SKM-1 (cell line): ENCODE measurements around the gene CST3.
"Not testable (repeated sequence)": the region's sequence is repeated elsewhere in the genome, so short reads cannot be mapped to it uniquely, and the experiment has no call there.

Source experiments
- DNase-seq: peaks from one replicate; lab custom pipeline; 2025; ENCODE audit not compliant: unreplicated experiment; lab: John Stamatoyannopoulos, UW

CST3 gene

DNA sequence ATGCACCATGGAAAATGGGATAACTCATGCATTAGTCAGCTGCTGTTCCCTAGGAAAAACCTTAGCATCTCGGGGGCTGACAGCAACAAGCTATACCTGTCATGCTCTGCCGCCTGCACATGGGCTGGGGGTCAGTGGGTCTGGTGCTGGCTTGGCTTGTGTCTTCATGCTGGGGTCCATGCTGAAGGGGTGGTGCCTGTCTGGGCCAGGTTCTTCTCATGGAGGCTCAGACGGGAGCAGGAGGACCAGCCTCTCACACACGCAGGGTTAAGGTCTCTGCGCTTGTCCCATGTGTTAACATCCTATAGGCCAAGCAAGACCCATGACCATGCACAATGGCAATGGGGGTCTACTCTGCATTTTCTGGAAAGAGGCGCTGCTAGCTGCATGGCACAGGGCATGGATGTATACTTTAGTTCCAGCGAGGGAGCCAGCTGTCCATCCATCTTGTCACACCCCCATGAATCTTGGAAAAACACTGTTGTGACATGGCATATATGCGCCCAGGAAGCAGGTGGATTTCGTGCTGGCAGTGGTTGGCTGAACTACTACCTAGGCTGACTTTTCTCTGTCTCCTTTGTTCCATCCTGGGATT lies 24.6 kb upstream of the CST3 start:
- DNase-seq: no peak

DNA sequence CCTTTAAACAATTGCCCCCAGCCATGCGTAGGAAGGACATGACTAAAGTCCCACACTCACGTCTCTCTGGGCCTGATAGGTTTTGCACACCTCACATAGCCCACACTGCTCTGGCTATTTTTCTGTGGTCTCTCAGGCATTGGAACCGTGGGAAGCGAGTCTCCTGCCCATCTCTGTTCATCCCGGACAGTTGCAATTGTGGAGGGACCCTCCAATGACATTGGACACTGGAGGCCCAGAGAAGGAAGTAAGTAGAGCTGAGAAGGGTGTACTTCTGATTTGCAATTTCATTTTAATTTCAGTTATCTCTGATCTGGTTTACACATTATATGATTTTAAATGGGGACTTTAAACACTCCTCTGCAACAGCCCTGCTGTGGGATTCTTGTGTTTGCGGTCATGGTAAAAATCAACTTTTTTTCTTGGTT lies 23.3 kb upstream of the CST3 start:
- DNase-seq: no peak

DNA sequence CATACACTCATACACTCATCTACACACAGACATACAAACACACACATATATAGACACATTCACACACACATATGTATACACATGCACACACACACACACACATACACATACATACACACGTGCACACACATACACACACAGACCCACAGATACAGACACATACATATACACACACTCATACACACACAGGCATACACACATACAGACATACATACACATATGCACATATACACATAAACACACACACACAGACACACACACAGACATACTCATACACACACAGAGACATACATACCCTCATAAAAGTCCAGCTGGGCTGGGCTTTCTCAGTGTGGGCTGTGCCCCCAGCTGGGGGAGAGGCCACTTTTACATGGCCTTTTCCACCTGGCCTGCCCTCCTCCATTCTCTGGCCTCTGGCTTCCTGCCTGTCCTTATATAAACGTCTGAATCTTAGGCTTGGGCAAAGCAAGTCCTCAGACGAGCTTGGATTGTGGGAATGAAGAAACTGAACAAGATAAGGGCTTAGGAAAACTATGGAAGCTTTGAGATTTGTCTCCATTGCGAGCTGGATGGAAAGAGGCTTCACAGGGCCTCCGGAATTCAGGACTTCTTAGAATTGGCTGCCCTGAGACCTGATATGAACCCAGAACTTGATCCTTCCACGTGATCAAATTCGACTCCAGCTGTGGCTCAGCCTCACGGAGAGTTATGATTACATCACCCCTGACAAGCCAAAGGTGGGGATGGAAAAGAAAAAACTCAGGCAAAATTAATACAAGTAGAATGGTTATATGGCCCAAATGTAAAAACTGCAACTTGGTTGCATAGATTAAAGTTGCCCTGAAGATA lies 22.5 kb upstream of the CST3 start:
- no peak for DNase-seq

DNA sequence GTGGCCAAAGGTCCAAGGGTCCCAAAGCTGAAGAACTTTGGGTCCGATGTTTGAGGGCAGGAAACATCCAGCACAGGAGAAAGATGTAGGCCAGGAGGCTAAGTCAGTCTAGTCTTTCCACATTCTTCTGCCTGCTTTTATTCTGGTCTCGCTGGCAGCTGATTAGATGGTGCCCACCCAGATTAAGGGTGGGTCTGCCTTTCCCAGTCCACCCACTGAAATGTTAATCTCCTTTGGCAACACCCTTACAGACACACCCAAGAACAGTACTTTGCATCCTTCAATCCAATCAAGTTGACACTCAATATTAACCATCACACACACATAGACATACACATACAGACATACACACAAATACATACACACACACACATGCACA lies 21.8 kb upstream of the CST3 start:
- not testable (repeated sequence) for DNase-seq

DNA sequence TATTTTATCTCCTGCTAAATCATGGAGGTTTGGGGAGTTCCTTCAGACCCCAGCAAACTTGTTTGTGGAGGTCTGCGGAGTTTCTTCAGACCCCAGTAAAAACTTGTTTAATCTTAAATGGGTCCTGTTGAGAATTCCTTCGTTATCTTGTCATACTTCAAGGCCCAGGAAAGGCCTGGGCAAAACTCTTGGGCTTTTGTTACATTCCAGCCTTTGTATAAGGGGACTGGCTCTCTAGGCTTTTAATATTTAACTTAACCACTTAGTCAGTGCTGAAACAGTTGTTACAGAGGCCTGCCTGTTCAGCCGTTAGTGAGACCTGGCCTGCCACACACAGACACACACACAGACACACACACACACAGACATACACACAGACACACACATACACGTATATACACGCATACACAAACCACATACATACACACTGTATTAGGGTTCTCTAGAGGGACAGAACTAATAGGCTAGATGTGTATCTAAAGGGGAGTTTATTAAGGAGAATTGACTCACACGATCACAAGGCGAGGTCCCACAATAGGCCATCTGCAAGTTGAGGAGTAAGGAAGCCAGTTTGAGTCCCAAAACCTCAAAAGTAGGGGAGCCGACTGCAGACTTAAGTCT lies 21.3 kb upstream of the CST3 start:
- DNase-seq: no peak

DNA sequence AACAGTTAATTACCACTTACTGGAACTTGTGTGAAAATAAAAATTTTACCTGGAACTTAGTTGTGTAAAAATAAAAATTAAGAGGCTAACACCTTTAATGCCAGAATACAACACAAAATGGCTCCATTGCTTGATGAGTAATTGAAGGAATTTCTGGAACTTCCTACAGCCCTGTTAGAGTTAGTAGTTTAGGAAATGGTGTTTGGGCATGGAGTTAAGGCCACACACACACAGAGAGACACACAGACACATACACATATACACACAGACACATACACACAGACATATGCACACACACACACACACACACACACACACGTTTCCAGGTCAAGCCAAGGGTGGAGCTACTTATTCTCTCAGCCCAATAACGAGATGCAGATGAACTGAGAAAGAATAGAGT lies 20.6 kb upstream of the CST3 start:
- no peak for DNase-seq

DNA sequence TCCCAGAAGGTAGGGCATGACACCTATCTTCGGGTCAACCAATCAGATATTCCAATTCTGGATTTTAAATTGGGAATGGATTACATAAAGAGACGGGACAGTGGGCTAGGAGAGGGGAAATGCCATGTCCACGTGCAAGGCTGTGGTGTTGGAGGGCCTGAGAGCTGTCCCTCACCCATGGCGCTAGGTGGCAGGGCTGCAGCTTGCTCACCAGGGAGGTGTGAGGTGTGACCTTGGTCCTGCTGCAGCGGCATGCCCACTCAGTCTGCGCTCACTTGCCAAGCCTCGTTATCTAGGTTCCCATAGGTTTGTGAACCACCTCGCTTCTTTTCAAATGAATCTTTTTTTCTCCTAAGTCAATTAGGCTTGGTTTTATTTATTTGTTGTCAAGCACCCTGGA lies 19.4 kb upstream of the CST3 start:
- DNase-seq: no peak

DNA sequence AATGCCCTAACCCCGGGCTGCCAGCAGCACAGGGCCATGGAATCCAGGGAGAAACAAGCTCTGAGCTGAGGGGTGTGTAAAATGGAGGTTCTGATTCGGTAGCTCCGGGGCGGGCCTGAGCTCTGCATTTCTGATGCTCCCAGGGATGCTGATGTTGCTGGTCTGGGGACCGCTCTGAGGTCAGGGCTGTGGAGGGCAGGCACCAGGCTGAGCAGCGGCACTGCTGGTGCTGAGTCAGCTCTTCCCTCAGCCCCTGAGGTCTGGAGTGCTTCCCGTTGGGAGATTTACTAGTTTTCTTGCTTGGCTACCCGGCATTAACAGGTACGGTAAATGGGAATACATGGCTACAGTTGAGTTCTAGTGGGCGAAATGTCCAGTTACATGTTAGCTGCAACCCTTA lies 18.6 kb upstream of the CST3 start:
- DNase-seq: no peak

DNA sequence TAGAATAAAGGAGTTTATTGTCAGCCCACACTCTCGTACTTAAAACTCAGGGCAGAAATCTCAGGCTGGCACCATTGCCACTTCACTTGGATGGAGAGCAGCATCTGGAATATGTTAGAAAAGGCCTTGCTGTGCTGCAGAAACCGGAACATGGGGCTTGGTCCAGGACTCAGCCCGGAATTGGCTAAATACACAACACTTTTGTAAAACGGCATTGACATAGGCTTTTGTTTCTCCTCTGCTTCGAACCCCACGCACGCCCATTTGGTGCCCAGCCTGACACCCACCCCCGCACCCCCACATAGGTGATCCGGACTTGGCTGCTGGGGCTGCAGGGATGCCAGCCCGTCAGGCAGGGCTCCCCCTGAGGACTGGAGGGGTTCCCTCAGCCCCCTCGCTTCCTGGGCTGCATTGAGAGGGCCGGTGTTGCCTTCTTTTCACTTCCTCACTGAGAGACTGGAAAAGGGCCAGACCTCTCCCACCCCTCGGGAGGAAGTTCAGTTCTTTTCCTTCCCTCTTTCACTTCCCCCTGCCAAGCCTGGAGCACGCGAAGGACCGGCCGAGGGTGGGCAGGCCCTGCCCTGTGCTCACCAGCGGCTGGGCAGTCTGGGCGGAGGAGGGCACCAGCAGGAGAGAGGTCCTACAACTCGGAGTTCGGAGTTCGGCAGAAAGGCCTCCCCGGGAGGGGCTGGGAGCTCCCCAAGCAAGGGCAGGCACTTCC lies 17.9 kb upstream of the CST3 start:
- peak; percentile 75 for DNase-seq

DNA sequence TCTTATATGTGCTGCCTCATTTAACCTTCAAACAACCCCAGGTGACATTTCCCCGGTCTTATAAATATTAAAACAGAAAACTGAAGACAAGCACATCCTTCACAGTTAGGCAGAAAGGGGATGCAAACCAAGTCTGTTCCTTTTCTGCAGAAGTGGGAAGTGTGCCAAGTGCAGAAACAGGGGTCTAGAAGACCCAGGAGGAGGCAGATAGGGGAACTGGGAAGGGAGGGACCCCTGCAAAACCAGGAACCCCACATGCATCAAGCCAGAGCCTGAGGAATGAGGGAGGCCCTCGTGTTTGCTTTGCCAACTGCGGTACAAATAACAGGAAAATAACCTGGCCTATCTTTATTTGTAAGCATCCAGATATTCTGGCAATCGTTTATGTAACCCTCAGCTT lies 17.0 kb upstream of the CST3 start:
- DNase-seq: no peak

DNA sequence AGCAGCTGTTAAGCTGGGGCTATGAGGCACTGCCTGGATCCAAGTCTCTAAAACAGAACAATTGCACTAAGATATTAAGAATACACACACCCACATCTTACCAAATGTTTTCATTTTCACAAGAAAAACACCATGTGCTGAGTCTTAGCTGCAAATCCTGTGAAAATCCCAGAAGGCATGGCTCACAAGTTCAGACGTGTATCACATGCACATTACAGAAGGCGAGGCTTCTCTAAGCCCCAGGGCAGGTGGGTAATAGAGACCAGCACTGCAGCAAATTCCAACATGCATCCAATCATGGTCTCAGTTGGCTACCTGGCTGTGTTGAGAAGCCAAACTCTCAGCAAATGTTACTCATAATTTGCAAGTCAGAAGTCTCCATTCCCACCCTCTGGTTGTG lies 16.2 kb upstream of the CST3 start:
- no peak for DNase-seq

DNA sequence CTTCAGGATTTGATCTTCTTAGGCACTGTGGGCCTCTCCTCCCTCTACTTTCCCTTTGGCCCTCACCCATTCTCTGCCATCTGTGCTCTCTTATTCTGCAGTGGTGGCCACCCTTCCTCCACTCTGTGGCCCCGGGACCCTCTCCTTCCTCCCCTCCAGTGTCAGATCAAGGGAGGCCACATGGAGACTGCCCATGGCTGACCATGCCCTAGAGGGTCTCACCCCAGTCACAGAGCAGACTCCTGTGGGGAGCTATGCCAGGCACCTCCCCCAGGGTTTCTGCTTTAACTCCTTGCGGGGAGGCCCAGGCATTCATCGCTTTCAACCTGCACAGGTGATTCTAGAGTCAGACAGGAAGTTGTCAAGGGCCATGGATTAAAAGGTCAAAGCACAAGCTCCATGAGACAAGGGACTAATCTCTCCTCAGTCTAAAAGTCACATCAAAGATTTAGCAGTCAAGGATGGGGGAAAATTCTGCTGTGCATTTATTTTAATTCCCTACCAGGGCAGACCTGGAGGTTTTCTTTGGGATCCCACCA lies 15.7 kb upstream of the CST3 start:
- DNase-seq: no peak

DNA sequence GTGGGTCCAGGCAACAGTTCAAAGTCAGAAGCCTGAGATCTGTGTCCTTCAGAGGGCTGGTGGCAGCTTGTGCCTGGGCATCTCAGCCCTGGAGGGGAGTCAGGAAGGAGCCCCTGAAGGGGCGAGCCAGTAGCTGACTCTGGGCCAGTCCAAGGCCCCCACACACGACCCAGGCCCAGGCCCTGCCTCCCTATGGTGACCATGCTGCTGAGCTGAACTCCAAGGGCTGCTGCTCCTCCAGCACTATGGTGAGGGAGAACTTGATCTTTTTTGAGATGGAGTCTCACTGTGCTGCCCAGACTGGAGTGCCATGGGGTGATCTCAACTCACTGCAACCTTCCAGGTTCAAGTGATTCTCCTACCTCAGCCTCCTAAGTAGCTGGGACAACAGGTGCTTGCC lies 15.2 kb upstream of the CST3 start:
- DNase-seq: no peak

DNA sequence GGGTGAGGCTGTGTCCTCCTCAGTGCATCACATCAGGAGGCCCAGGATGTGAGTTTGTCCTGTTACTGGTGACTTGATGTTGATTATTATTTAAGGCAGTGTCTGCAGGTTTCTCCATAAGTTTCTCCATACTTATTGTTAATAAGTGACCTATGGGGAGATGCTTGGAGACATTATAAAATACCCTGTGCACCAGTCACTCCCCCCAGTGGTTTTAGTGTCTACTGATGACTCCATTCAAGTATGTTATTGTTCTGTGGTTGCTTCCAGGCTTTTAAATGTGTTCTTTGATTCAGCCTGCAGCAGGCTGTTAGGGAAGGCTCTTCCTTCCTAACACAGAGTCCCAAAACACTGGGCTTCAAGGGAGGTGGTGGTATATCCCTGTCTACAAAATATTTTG lies 14.6 kb upstream of the CST3 start:
- no peak for DNase-seq

DNA sequence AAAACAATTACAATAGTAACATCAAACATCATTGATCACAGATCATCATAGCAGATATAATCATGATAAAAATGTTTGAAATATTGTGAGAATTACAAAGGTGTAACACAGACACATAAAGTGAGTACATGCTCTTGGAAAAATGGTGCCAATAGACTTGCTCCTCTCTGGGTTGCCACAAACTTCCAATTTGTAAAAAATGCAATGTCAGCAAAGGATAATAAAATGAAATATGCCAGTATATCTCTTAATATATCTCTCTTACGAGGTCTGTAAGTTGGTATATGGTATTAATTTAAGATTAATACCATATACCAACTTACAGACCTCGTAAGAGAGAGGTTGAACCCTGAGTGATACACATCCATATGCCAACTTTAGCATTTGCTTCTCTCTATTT lies 13.4 kb upstream of the CST3 start:
- no peak for DNase-seq

DNA sequence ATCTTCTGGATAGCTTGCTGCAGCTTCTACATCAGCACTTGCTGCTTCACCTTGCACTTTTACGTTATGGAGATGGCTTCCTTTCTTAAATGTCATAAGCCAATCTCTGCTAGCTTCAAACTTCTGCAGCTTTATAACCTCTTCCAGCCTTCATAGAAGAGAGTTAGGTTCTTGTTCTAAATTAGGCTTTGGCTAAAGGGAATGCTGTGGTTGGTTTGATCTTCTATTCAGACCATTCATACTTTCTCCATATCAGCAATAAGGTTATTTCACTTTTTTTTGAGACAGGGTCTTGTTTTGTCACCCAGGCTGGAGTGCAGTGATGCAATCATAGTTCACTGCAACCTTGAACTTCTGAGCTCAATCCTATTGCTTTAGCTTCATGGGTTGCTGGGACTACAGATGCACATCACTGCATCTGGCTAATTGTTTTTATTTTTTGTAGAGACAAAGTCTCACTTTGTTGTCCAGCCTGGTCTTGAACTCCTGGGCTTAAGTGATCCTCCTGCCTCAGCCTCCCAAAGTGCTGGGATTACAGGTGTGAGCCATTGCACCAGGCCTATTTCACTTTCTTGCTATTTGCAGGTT lies 12.2 kb upstream of the CST3 start:
- no peak for DNase-seq

DNA sequence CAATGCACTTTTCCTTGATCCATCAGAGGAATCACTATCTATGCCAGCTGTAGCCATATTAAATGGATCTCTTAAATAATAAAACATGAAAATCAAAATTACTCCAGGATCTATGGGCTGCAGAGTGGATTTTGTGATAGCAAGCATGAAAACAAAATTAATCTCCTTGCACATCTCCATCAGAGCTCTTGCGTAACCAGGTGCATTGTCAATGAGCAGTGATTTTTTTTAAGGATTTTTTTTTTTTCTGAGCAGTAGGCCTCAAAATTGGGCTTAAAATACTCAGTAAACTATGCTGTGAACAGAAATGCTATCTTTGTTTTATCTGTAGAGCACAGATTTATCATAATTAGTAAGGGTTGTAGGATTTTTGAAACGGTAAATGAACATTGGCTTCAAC lies 11.5 kb upstream of the CST3 start:
- no peak for DNase-seq

DNA sequence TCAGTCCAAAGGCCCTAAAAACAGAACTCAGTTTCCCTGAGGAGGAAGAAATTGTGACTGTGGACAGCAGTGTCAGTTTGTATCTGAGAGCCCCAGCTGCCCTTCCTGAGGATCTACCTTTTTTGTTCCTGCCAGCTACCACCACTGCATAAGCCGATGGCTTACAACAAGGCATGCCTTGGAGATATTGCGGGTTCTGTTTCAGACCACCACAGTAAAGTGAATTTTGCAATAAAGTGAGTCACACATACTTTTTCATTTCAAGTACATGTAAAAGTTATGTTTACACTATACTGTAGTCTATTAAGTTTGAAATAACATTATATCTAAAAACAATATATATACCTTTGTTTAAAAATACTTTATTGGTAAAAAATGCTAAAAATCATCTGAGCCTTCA lies 9.6 kb upstream of the CST3 start:
- DNase-seq: peak; percentile 38

DNA sequence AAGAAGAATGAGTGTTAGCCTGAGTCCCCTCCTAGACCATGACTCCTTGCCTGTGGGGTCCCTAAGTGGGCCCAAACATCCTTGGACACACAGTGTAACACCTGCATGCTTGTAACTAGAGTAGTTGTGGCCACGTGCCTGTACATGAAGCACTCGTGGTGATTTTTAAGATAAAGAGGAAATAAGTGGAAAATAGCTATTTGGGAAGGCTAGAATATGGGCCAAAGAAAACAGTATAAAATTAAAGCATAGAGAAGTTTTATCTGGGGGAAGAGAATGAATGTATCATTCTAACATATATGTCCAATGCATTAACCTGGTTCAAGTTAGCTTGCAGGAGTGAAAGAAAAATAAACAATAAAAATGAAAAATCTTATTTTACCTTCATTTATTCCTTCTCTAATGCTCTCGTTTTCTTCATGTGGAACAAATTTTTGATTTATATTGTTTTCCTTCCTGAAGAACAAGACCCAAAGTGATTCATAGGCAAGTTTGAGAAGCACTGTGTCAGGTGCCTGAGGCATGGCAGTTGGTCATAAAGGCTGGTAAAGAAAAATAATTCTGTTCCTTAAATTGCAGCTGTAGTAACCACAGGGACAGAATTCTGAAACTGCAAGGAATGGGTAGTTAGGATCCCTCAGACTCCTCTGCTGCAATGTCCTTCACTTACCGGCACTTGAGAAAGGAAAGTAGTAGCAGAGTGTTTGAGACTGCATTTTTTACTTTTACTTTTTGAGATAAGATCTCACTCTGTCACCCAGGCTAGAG lies 8.5 kb upstream of the CST3 start:
- DNase-seq: no peak

DNA sequence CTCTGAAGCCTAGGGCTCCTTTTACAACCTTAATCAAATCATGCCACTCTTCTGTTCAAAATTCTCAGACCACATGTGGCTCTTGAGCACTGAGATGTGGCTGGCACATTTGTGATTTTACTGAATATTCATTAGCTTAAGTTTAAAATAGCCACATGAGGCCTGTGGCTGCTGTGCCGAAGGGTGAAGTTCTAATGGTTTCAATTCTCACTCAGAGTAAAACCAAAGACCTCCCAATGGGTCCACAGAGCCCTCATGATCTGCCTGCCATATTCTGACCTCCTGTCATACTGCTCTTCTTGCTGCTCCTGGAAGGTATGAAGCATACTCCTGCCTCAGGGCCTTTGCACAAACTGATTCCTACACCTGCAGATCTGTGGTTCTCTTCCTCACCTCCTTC lies 7.8 kb upstream of the CST3 start:
- DNase-seq: no peak
